ENCODE results near the gene CEP85.

The CEP85 gene

GRCh38 chr1:26277719-26278118, 43.7 kb downstream of the CEP85 start:
- Histone ChIP-seq H3K27ac (ENCODE audit: poor library complexity, severe bottlenecking) (peak overlapping the region; percentile 91), H3K36me3 (ENCODE audit: low read depth) (peaks cover 36% of the 10 kb centered on the region), H3K4me3 (ENCODE audit: severe bottlenecking) (no peak overlapping the region), H3K27me3 (ENCODE audit: insufficient read depth, poor library complexity, severe bottlenecking) (no peaks in the 10 kb centered on the region), H3K9me3 (ENCODE audit: severe bottlenecking) (no peaks in the 10 kb centered on the region), H3K4me1 (ENCODE audit: insufficient read depth, poor library complexity, severe bottlenecking) (peaks cover 54% of the 10 kb centered on the region)
- ATAC-seq (ENCODE audit: low read depth) (no peak), DNase-seq (ENCODE audit: low spot score) (no peak)
- no peak for TF ChIP-seq CTCF (IDR thresholded peaks at IDR 0.05; ENCODE audit: poor library complexity, severe bottlenecking)

- Histone ChIP-seq H3K4me3 (ENCODE audit: severe bottlenecking) (no peak overlapping the region), H3K27ac (ENCODE audit: poor library complexity, severe bottlenecking) (peak overlapping the region; percentile 91), H3K9me3 (ENCODE audit: severe bottlenecking) (no peaks in the 10 kb centered on the region), H3K27me3 (ENCODE audit: insufficient read depth, poor library complexity, severe bottlenecking) (no peaks in the 10 kb centered on the region), H3K36me3 (ENCODE audit: low read depth) (peaks cover 36% of the 10 kb centered on the region), H3K4me1 (ENCODE audit: insufficient read depth, poor library complexity, severe bottlenecking) (peaks cover 54% of the 10 kb centered on the region)
- DNase-seq (ENCODE audit: low spot score) (peak; percentile 85), ATAC-seq (ENCODE audit: low read depth) (peak; percentile 47)
- TF ChIP-seq CTCF (IDR thresholded peaks at IDR 0.05; ENCODE audit: poor library complexity, severe bottlenecking), result no peak
These were observed 44.3 kb downstream of the CEP85 start for GRCh38 chr1:26278303-26278702.

GRCh38 chr1:26278724-26279455, 44.9 kb downstream of the CEP85 start:
- DNase-seq (ENCODE audit: low spot score), result no peak
- no peak for TF ChIP-seq CTCF (IDR thresholded peaks at IDR 0.05; ENCODE audit: poor library complexity, severe bottlenecking)
- H3K4me3 ChIP-seq (ENCODE audit: severe bottlenecking), result peak overlapping the region; percentile 57
- H3K27ac ChIP-seq (ENCODE audit: poor library complexity, severe bottlenecking), result peak overlapping the region; percentile 91
- peaks cover 36% of the 10 kb centered on the region for H3K36me3 ChIP-seq (ENCODE audit: low read depth)
- no peaks in the 10 kb centered on the region for H3K27me3 ChIP-seq (ENCODE audit: insufficient read depth, poor library complexity, severe bottlenecking)
- ATAC-seq (ENCODE audit: low read depth), result no peak
- peaks cover 54% of the 10 kb centered on the region for H3K4me1 ChIP-seq (ENCODE audit: insufficient read depth, poor library complexity, severe bottlenecking)
- no peaks in the 10 kb centered on the region for H3K9me3 ChIP-seq (ENCODE audit: severe bottlenecking)

- TF ChIP-seq CTCF (IDR thresholded peaks at IDR 0.05; ENCODE audit: poor library complexity, severe bottlenecking), result peak; percentile 73
- peak; percentile 53 for ATAC-seq (ENCODE audit: low read depth)
- Histone ChIP-seq H3K4me3 (ENCODE audit: severe bottlenecking) (peak within 1 kb of the TSS; percentile 57), H3K9me3 (ENCODE audit: severe bottlenecking) (no peaks in the 10 kb centered on the region), H3K27ac (ENCODE audit: poor library complexity, severe bottlenecking) (peak within 1 kb of the TSS; percentile 91), H3K4me1 (ENCODE audit: insufficient read depth, poor library complexity, severe bottlenecking) (peaks cover 54% of the 10 kb centered on the region), H3K27me3 (ENCODE audit: insufficient read depth, poor library complexity, severe bottlenecking) (no peaks in the 10 kb centered on the region), H3K36me3 (ENCODE audit: low read depth) (peaks cover 28% of the 10 kb centered on the region)
- peak; percentile 84 for DNase-seq (ENCODE audit: low spot score)
These were observed 45.7 kb downstream of the CEP85 start, which contains the start of gene SH3BGRL3 for GRCh38 chr1:26279456-26280332. Gene SH3BGRL3 (plus strand): TSS chr1:26280086. CDS start chr1:26280156, 70 bp downstream.
